Stimulated activated CD8-positive, alpha-beta memory T cell treated with anti-CD3 and anti-CD28 coated beads, Interleukin-12 subunit alpha, Interleukin-12 subunit beta, amount 100 ng/mL, for 24 hours (primary cell): Measurements from ENCODE around the gene DCTPP1.
A peak's percentile ranks its signal among the peaks of the same experiment; 100 is the strongest.

Experiments used
- DNase-seq: peaks from one replicate; pipeline ENCODE4 v3.0.0-alpha.2; 2020; ENCODE audit errors: extremely low read depth

The DCTPP1 gene

DNA sequence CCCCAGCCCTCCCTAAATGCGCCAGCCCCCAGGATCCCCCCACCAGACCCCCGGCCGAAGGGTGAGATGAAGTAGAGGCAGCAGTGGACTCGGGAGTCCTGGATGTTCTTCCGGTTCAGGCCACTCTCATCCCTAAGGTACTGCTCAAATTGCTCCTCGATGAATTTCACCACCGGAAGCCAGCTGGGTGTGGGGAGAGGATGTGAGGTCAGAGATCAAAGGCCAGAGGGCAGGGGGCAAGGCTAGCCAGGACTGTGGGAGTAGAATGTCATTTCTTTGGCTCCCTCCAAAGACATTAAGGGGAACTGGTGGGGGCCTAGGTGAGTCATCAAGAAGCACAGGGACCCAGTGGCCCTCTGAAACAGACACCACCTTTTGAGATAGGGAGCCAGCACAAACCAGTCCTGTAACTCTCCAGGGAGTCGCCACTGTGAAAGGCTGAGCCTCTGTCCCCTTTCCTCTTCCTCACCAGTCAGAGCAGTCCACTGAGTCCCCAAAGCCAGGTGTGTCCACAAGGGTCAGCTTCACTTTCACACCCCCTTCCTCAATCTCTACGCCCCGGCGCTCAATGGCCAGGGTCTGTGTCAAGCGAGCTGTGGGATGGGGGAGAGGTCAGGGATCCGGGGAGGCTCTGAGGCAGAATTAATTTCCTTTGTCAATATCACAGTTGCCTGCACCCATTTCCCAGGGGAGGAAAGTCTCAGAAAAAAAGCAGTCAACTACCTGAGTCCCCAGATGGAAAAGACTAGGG, 48.4 kb downstream of the DCTPP1 start:
- no peak for DNase-seq

DNA sequence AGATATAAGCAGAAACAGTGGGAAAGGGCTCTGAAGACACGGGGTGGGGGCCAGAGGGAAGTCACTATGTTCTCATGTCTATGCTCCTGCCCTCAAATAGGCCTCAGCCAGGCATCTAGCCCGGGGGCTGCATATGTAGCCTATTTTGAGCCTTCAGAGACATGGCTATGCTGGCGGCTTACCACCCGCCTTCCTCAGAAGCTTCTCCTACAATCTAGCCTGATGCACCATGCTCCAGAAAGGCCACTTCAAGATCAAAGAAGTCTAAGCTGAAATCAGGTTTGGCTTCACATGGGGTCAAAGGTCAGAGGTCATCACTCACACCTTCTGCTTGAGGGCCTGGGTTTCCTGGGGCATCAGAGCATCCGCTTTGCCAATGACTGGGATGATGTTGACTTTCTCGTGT, 49.0 kb downstream of the DCTPP1 start:
- no peak for DNase-seq

DNA sequence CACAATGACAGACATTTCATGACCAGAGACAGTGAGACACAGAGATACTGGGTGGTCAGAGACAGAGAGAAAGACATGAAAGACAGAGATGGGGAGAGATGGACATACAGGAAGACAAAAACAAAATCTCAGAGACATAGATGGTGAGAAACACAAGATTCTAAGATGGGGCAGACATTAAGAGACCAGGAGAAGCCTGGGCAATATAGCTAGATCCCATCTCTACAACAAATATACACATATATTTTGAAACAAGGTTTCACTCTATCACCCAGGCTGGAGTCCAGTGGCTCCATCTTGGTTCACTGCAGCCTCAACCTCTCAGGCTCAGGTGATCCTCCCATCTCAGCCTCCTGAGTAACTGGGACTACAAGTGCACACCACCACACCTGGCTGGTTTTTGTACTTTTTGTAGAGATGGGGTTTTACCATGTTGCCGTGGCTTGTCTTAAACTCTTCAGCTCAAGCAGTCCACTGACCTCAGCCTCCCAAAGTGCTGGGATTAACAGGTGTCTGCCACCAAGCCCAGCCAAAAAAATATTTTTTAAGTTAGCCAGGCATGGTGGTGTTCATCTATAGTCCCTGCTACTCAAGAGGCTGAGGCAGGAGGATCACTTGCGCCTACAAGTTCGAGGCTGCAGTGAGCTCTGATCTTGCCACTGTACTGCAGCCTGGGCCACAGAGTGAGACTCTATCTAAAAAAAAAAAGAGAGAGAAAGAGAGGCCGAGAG, 49.6 kb downstream of the DCTPP1 start:
- DNase-seq: no peak

DNA sequence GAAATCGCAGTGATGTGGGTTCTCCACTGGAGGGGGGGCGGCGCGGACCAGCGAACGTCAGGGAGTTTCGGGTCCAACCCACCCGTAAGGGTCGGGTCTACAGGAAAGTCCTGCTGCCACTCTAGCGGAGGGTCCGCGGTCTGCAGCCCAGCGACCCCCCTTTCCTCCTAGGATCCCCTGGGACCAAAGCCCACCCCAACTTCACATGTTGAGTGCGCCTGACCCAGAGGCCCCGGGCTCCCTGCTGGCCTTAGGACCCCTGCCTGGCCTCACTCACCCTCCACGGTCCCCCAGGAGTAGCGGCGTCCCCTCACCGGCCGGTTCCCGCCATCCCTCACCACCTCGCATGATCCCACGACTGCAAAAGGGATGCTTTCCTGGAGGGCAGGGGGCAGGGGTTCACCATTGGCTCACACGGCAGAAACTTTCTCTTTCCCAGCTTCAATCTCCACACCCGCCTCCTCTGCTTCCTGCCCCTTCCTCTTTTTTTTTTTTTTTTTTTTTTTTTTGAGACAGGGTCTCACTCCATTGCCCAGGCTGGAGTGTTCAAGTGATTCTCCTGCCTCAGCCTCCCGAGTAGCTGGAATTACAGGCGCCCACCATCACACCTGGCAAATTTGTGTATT, 50.6 kb downstream of the DCTPP1 start:
- DNase-seq: no peak

DNA sequence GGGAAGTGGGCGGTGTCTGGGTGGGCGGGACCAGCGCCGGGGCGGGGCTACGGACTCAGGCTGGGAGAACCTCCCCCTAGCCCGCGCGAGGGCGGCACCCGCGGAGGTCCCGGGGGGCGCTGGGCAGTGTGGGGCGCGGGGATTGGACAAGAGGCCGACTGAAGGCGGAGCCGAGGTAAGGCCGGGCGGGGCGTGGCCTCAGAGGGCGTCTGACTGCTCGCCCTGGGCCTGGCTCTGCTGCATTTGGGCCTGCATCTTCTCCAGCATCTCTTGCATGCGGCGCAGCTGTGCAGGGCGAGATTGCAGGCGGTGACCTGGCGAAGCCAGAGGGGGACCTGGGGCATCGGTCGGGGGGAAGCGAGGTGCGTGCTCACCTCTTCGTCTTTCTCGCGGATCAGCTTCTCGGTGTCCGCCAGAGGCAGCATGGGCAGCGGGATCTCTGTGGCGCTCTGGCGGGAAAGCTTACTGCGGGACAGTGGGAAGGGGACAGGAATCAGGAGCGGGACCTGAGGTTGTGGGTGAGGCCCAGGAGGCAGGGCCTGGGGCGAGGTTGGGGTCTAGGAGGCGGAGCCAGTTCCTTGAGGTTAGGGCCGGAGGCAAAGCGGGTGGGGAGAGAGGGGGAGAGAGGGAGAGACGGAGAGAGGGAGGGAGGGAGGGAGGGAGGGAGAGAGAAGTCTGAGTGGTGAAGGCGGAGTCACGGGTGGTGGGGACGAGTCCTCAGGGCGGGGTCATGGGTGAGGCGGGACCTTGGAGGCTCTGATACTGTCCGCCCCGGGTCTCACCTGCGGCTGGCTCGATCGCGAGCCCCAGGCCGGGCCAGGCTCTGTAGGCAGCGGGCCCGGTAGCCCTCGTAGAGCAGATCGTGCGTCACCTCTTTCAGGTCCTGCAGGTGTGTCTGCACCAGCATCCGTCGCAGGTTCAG, 51.3 kb downstream of the DCTPP1 start:
- DNase-seq: peak; percentile 97

DNA sequence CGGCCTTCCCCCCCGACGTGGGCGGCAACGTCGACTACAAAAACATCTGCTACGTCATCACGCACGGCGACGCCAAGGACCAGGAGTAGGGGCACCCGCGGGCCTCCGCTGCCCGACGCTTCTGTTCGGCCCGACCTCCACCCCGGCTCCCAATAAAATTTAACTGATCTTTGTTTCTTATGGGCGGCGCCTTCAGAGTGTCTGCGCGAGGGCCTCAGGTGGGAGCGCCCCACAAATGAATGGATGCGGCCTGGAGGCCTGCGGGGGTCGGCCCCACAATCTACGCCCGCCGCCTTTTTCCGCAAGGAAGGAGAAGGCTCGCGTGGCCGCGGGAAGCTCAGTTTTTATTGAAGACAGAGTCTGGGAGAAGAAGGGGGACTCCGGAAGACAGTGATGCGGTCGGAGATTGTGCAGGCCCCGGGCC, 52.0 kb downstream of the DCTPP1 start:
- peak; percentile 58 for DNase-seq

DNA sequence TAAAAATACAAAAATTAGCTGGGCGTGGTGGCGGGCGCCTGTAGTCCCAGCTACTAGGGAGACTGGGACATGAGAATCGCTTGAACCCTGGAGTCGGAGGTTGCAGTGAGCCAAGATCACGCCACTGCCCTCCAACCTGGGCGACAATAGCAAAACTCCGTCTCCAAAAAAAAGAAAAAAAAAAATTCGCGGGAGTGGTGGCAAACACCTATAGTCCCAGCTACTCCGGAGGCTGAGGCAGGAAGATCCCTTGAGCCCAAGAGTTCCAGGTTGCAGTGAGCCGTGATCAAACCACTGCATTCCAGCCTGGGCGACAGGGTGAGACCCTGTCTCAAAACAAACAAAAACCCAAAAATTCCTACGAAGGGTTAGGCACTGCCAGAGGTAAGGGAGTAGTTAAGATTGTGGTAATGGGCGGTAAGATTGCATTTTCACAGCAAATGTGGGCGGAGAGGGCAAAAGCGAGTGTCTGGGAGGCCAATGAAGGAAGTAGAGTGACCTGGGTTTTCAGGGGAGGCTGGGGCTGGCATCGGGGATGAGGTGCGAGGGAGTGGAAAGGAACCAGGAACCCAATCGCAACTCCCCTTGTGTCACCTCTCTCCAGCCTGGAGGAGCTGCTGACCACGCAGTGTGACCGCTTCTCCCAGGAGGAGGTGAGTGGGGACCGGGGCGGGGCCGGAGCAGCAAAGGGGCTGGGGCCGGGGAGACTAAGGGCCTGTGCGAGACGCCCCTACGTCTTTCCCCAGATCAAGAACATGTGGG, 52.6 kb downstream of the DCTPP1 start:
- DNase-seq: no peak

DNA sequence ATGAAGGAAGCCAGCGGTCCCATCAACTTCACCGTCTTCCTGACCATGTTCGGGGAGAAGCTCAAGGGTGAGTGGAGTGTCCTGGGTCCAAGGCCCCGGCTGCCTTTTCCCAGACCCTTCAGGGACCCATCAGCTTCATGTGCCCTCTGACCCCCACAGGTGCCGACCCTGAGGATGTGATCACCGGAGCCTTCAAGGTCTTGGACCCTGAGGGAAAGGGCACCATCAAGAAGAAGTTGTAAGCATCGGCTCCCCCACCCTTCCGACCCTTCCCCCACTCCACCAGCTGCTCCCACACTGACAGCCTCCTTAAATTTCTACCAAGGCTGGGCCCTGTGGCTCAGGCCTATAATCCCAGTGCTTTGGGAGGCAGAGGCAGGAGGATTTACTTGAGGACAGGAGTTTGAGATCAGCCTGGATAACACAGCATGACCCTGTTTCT, 53.3 kb downstream of the DCTPP1 start:
- DNase-seq: no peak

DNA sequence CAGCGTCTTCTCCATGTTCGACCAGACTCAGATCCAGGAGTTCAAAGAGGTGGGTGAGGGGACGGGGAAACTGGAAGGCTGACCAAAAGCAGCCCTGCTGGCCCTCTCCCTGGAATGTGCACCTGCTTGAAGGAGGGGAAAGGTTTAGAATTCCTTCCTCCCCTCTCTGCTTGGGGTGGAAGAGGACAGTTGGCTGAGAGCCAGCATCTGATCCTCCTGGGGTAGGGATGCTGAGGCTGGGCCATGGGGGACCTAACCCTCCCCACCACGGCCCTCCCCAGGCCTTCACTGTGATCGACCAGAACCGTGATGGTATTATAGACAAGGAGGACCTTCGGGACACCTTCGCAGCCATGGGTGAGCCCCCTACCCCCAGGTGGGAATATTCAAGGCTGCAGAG, 54.0 kb downstream of the DCTPP1 start:
- DNase-seq: no peak

DNA sequence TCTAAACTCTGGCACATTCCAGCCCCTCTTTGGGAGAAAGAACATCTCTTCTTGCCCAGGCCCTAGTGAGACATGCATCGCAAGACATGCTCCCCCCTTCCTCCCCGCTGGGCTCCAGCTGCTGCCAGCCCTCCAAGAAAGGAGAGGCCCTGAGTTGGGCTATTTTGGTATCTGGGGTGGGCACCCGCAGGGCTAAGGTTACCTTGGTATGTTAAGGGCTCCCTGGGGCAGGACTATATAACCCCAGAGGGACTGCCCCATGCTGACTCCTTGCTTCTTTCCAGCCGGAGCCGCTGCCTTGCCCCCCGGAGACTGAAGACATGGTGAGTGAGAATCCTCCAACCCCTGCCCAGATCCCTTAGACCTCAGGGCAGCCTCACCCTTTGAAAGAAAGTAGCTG, 55.3 kb downstream of the DCTPP1 start, which contains the start of gene MYL11:
Gene MYL11, plus strand, starts transcription at position 265 of the 400 bp plus-strand sequence. Its CDS starts 56 bp downstream, at position 321.
- DNase-seq: no peak
